Keratinocyte (primary cell): ENCODE results near the gene MAL. TPM values are rescaled to one million over a fixed set of nuclear protein-coding genes. Genes with fewer than 3 reads are reported as not detected.

Source experiments
- DNase-seq: peaks from one replicate; pipeline ENCODE4 v3.0.0-alpha.2; 2011; ENCODE audit warnings: low read depth, missing footprints, low spot score
- FAIRE-seq: peaks from 2 replicates; lab custom pipeline; 2011; peaks lifted over from hg19 to GRCh38; lab: Jason Lieb, UNC
- H2AFZ ChIP-seq: 2 replicates; pipeline ENCODE4 v1.6.0; 2012; ENCODE audit warnings: low read length, control low read depth, inconsistent platforms; ENCODE audit not compliant: control insufficient read depth
- H3K27ac ChIP-seq: 2 replicates; pipeline ENCODE4 v1.5.1; 2011; ENCODE audit warnings: low read length; ENCODE audit not compliant: control insufficient read depth, insufficient read depth
- H3K27me3 ChIP-seq: 3 replicates; pipeline ENCODE4 v1.6.0; 2011; ENCODE audit warnings: low read length; ENCODE audit not compliant: control insufficient read depth, insufficient read depth; ENCODE audit errors: extremely low read depth
- H3K36me3 ChIP-seq, 2 experiments: 2 replicates in 1 of 2; 3 replicates in 1 of 2; pipeline ENCODE4 v1.5.1; 2011; ENCODE audit warnings: low read length in 2 of 2, mild to moderate bottlenecking in 1 of 2; ENCODE audit not compliant: control insufficient read depth in 2 of 2, insufficient read depth in 2 of 2; ENCODE audit errors: extremely low read depth in 1 of 2
- H3K4me1 ChIP-seq: 3 replicates; pipeline ENCODE4 v1.5.1; 2011; ENCODE audit warnings: low read length; ENCODE audit not compliant: control insufficient read depth, insufficient read depth; ENCODE audit errors: extremely low read depth
- H3K4me2 ChIP-seq: 3 replicates; pipeline ENCODE4 v1.6.0; 2011; ENCODE audit warnings: low read depth, low read length; ENCODE audit not compliant: control insufficient read depth, insufficient read depth; ENCODE audit errors: extremely low read depth
- H3K4me3 ChIP-seq, 3 experiments: fragments of 200-600 bp in 1 of 3; sonication (generic) in 1 of 3; 2 replicates in 2 of 3; 3 replicates in 1 of 3; pipeline ENCODE4 v1.5.1; 2011 to 2016; ENCODE audit warnings: low read length in 3 of 3, mild to moderate bottlenecking in 3 of 3, control low read depth in 2 of 3, inconsistent platforms in 1 of 3, low read depth in 1 of 3, mixed read lengths in 1 of 3, mixed run types in 1 of 3, moderate library complexity in 1 of 3; ENCODE audit not compliant: control insufficient read depth in 2 of 3, insufficient read depth in 2 of 3; ENCODE audit errors: extremely low read depth in 1 of 3
- H3K79me2 ChIP-seq: 2 replicates; pipeline ENCODE4 v1.6.0; 2012; ENCODE audit warnings: low read length; ENCODE audit not compliant: control insufficient read depth, insufficient read depth
- H3K9ac ChIP-seq: 3 replicates; pipeline ENCODE4 v1.6.0; 2011; ENCODE audit warnings: low read length; ENCODE audit not compliant: control insufficient read depth, insufficient read depth; ENCODE audit errors: extremely low read depth
- H3K9me1 ChIP-seq: 3 replicates; pipeline ENCODE4 v1.6.0; 2011; ENCODE audit warnings: low read length; ENCODE audit not compliant: control insufficient read depth, insufficient read depth; ENCODE audit errors: extremely low read depth
- H3K9me3 ChIP-seq: 2 replicates; pipeline ENCODE4 v1.5.1; 2012; ENCODE audit warnings: low read depth, low read length; ENCODE audit not compliant: control insufficient read depth
- H4K20me1 ChIP-seq: 3 replicates; pipeline ENCODE4 v1.6.0; 2011; ENCODE audit warnings: low read length; ENCODE audit not compliant: control insufficient read depth, insufficient read depth; ENCODE audit errors: extremely low read depth
- CTCF ChIP-seq, 3 experiments: IDR thresholded peaks in 1 of 3; conservative IDR thresholded peaks in 1 of 3; optimal IDR thresholded peaks in 1 of 3; 2 replicates in 2 of 3; 3 replicates in 1 of 3; pipeline versions ENCODE3 to v1.5.1; 2011; ENCODE audit warnings: low read length in 3 of 3, mild to moderate bottlenecking in 3 of 3, moderate library complexity in 2 of 3, control low read depth in 1 of 3, inconsistent platforms in 1 of 3; ENCODE audit not compliant: insufficient read depth in 2 of 3; ENCODE audit errors: extremely low read depth in 1 of 3
- EZH2 ChIP-seq: IDR thresholded peaks from one replicate; pipeline ENCODE4 v1.6.1; 2012; ENCODE audit warnings: inconsistent platforms, mild to moderate bottlenecking, low read length, moderate library complexity
- dilution Hi-C: fragments of 300-500 bp; cut with MboI; formaldehyde crosslinking; loops from one replicate; pipeline ENCODE4 v1.7.0; 2020; ENCODE audit warnings: low sequenced_read_pairs; ENCODE audit not compliant: extremely low pct_ligation_motif_present
- polyA plus RNA-seq, 5 experiments: library from polyadenylated mRNA; depleted of rRNA in 3 of 5; stranded (reverse) in 3 of 5; stranded (forward) in 1 of 5; unstranded in 1 of 5; fragments of >200 nt; gene quantifications; 1 replicate in 1 of 5; 2 replicates in 3 of 5; 3 replicates in 1 of 5; pipeline versions ENCODE4 v1.2.1 to v1.2.3, GENCODE V29; 2011 to 2012; ENCODE audit warnings: missing spikeins in 2 of 5, low read depth in 1 of 5, low replicate concordance in 1 of 5

Gene MAL
- polyA plus RNA-seq, 1 donor (not counting 4 experiments of a cell fraction or from before 2014, with no cell fraction given), result not detected

GRCh38 chr2:95026471-95027368 lies 1.2 kb downstream of the MAL start:
- H3K4me2 ChIP-seq, result no peak overlapping the region
- no peak overlapping the region for H3K27ac ChIP-seq
- no peaks in the 10 kb centered on the region for H3K4me1 ChIP-seq
- DNase-seq (no peak), FAIRE-seq (no peak)
- H3K9me3 ChIP-seq, result no peaks in the 10 kb centered on the region
- no peak overlapping the region for H2AFZ ChIP-seq
- H3K9ac ChIP-seq, result no peak overlapping the region
- TF ChIP-seq CTCF (optimal IDR thresholded peaks at IDR 0.05 in 1 of 3, IDR thresholded peaks at IDR 0.05 in 1 of 3, conservative IDR thresholded peaks at IDR 0.05 in 1 of 3; ENCODE audit: extremely low read depth in 1 of 3, insufficient read depth in 2 of 3, low read length in 3 of 3) (no peak), EZH2 (peak; percentile 79)
- no peaks in the 10 kb centered on the region for H4K20me1 ChIP-seq
- no peak overlapping the region for H3K4me3 ChIP-seq
- dilution Hi-C loops, result no loop called here
- H3K79me2 ChIP-seq, result no peaks in the 10 kb centered on the region
- H3K36me3 ChIP-seq, result no peaks in the 10 kb centered on the region
- H3K27me3 ChIP-seq, result peaks cover 54% of the 10 kb centered on the region
- H3K9me1 ChIP-seq, result no peaks in the 10 kb centered on the region

- no peaks in the 10 kb centered on the region for H3K4me1 ChIP-seq
- FAIRE-seq, result no peak
- no peak overlapping the region for H3K27ac ChIP-seq
Observed at GRCh38 chr2:95027369-95027720, 1.8 kb downstream of the MAL start.

More at GRCh38 chr2:95027369-95027720, 1.8 kb downstream of the MAL start:
- Histone ChIP-seq H3K9me1 (no peaks in the 10 kb centered on the region), H3K27me3 (peaks cover 58% of the 10 kb centered on the region), H3K9me3 (no peaks in the 10 kb centered on the region), H3K36me3 (no peaks in the 10 kb centered on the region), H3K9ac (no peak overlapping the region), H2AFZ (no peak overlapping the region), H3K4me2 (no peak overlapping the region), H3K4me3 (no peak overlapping the region), H4K20me1 (no peaks in the 10 kb centered on the region), H3K79me2 (no peaks in the 10 kb centered on the region)
- no peak for TF ChIP-seq EZH2
- no peak for TF ChIP-seq CTCF (optimal IDR thresholded peaks at IDR 0.05 in 1 of 3, IDR thresholded peaks at IDR 0.05 in 1 of 3, conservative IDR thresholded peaks at IDR 0.05 in 1 of 3; ENCODE audit: extremely low read depth in 1 of 3, insufficient read depth in 2 of 3, low read length in 3 of 3)
- dilution Hi-C loops, result no loop called here
- no peak for DNase-seq
